Rectal smooth muscle tissue (tissue), 1 donor: ENCODE results near the gene MADCAM1.

ENCODE experiments used
- H3K27ac ChIP-seq: one replicate; pipeline ENCODE4 v1.7.0; 2013; ENCODE audit warnings: low read depth, low read length, inconsistent platforms
- H3K27me3 ChIP-seq: one replicate; pipeline ENCODE4 v1.7.0; 2013; ENCODE audit warnings: low read length; ENCODE audit not compliant: control insufficient read depth, insufficient read depth
- H3K36me3 ChIP-seq: one replicate; pipeline ENCODE4 v1.7.0; 2013; ENCODE audit warnings: low read length; ENCODE audit not compliant: control insufficient read depth, insufficient read depth
- H3K4me1 ChIP-seq: one replicate; pipeline ENCODE4 v1.7.0; 2013; ENCODE audit warnings: low read length; ENCODE audit not compliant: control insufficient read depth, insufficient read depth
- H3K4me3 ChIP-seq: one replicate; pipeline ENCODE4 v1.7.0; 2013; ENCODE audit warnings: low read length
- H3K9ac ChIP-seq: one replicate; pipeline ENCODE4 v1.7.0; 2013; ENCODE audit warnings: low read length

The MADCAM1 gene

GRCh38 chr19:538641-539428, 42.5 kb downstream of the MADCAM1 start:
- peaks cover 34% of the 10 kb centered on the region for H3K36me3 ChIP-seq

GRCh38 chr19:539429-540030, 43.2 kb downstream of the MADCAM1 start:
- H3K27me3 ChIP-seq, result no peaks in the 10 kb centered on the region
- H3K36me3 ChIP-seq, result peaks cover 34% of the 10 kb centered on the region
- H3K4me3 ChIP-seq, result no peak overlapping the region
- no peak overlapping the region for H3K27ac ChIP-seq
- peaks cover 8% of the 10 kb centered on the region for H3K4me1 ChIP-seq
- no peak overlapping the region for H3K9ac ChIP-seq

More at GRCh38 chr19:538641-539428, 42.5 kb downstream of the MADCAM1 start:
- H3K4me3 ChIP-seq, result no peak overlapping the region
- H3K27me3 ChIP-seq, result no peaks in the 10 kb centered on the region
- H3K4me1 ChIP-seq, result peaks cover 12% of the 10 kb centered on the region
- no peak overlapping the region for H3K27ac ChIP-seq
- no peak overlapping the region for H3K9ac ChIP-seq

- Histone ChIP-seq H3K27me3 (no peaks in the 10 kb centered on the region), H3K4me1 (peaks cover 2% of the 10 kb centered on the region), H3K27ac (no peak overlapping the region), H3K36me3 (peaks cover 31% of the 10 kb centered on the region), H3K4me3 (no peak overlapping the region), H3K9ac (no peak overlapping the region)
These were observed 44.8 kb downstream of the MADCAM1 start for GRCh38 chr19:540867-541637.

GRCh38 chr19:541699-542098, 45.4 kb downstream of the MADCAM1 start:
- peaks cover 25% of the 10 kb centered on the region for H3K36me3 ChIP-seq
- H3K27me3 ChIP-seq, result no peaks in the 10 kb centered on the region
- H3K27ac ChIP-seq, result no peak overlapping the region
- no peak overlapping the region for H3K9ac ChIP-seq
- H3K4me3 ChIP-seq, result no peak overlapping the region
- H3K4me1 ChIP-seq, result peaks cover 2% of the 10 kb centered on the region

GRCh38 chr19:542173-542866, 46.0 kb downstream of the MADCAM1 start:
- Histone ChIP-seq H3K27ac (no peak overlapping the region), H3K36me3 (peaks cover 21% of the 10 kb centered on the region), H3K9ac (no peak overlapping the region), H3K27me3 (no peaks in the 10 kb centered on the region), H3K4me3 (no peak overlapping the region), H3K4me1 (peaks cover 2% of the 10 kb centered on the region)

- no peaks in the 10 kb centered on the region for H3K27me3 ChIP-seq
- H3K4me1 ChIP-seq, result peaks cover 2% of the 10 kb centered on the region
- no peak within 1 kb of the TSS for H3K27ac ChIP-seq
- peaks cover 10% of the 10 kb centered on the region for H3K36me3 ChIP-seq
- H3K4me3 ChIP-seq, result peak within 1 kb of the TSS; percentile 15
- no peak within 1 kb of the TSS for H3K9ac ChIP-seq
These were observed 47.8 kb downstream of the MADCAM1 start, which contains the start of gene GZMM for GRCh38 chr19:543910-544608. GZMM (plus strand) TSS chr19:544053; CDS start chr19:544072, 19 bp downstream.

GRCh38 chr19:547117-547516, 50.8 kb downstream of the MADCAM1 start:
- Histone ChIP-seq H3K27ac (no peak overlapping the region), H3K36me3 (peaks cover 2% of the 10 kb centered on the region), H3K27me3 (no peaks in the 10 kb centered on the region), H3K4me1 (peaks cover 2% of the 10 kb centered on the region), H3K9ac (no peak overlapping the region), H3K4me3 (no peak overlapping the region)

GRCh38 chr19:547836-548720, 51.8 kb downstream of the MADCAM1 start:
- no peak overlapping the region for H3K9ac ChIP-seq
- H3K4me1 ChIP-seq, result peaks cover 2% of the 10 kb centered on the region
- H3K4me3 ChIP-seq, result no peak overlapping the region
- H3K27me3 ChIP-seq, result no peaks in the 10 kb centered on the region
- no peak overlapping the region for H3K27ac ChIP-seq
- no peaks in the 10 kb centered on the region for H3K36me3 ChIP-seq

GRCh38 chr19:548886-549830, 52.9 kb downstream of the MADCAM1 start:
- peaks cover under 1% of the 10 kb centered on the region for H3K4me1 ChIP-seq
- H3K9ac ChIP-seq, result no peak overlapping the region
- H3K27me3 ChIP-seq, result no peaks in the 10 kb centered on the region
- no peak overlapping the region for H3K27ac ChIP-seq
- H3K4me3 ChIP-seq, result no peak overlapping the region
- H3K36me3 ChIP-seq, result no peaks in the 10 kb centered on the region

GRCh38 chr19:554817-555216, 58.5 kb downstream of the MADCAM1 start:
- H3K27me3 ChIP-seq, result no peaks in the 10 kb centered on the region
- H3K9ac ChIP-seq, result no peak overlapping the region
- H3K36me3 ChIP-seq, result no peaks in the 10 kb centered on the region
- no peak overlapping the region for H3K27ac ChIP-seq
- H3K4me1 ChIP-seq, result peaks cover 7% of the 10 kb centered on the region
- H3K4me3 ChIP-seq, result no peak overlapping the region
